HUES64 (cell line): ENCODE data around the gene CEP85.

ENCODE experiments used
- H3K27ac ChIP-seq: 2 replicates; pipeline ENCODE4 v1.7.0; 2013; ENCODE audit warnings: low read depth, low read length, inconsistent platforms
- H3K27me3 ChIP-seq: 2 replicates; pipeline ENCODE4 v1.6.1; 2013; ENCODE audit warnings: mild to moderate bottlenecking, low read length; ENCODE audit not compliant: insufficient read depth
- H3K36me3 ChIP-seq: 2 replicates; pipeline ENCODE4 v1.6.1; 2013; ENCODE audit warnings: mild to moderate bottlenecking, low read length; ENCODE audit not compliant: insufficient read depth
- H3K4me1 ChIP-seq: 2 replicates; pipeline ENCODE4 v1.6.1; 2013; ENCODE audit warnings: mild to moderate bottlenecking, low read length, moderate library complexity; ENCODE audit not compliant: insufficient read depth
- H3K4me3 ChIP-seq: 2 replicates; pipeline ENCODE4 v1.5.1; 2013; ENCODE audit warnings: mild to moderate bottlenecking, low read length, moderate library complexity
- H3K9ac ChIP-seq: 2 replicates; pipeline ENCODE4 v1.6.1; 2013; ENCODE audit warnings: mild to moderate bottlenecking, low read depth, low read length
- H3K9me3 ChIP-seq: 2 replicates; pipeline ENCODE4 v1.6.1; 2013; ENCODE audit warnings: low read depth, low read length; ENCODE audit not compliant: insufficient read depth
- WGBS: fragments of 150-250, 120-280 bp; methylation state at CpG from one replicate; pipeline ENCODE4 v1.1.7; 2013; ENCODE audit warnings: missing lambda C conversion rate; 5-methylcytosine and 5-hydroxymethylcytosine counted together

The CEP85 gene

DNA sequence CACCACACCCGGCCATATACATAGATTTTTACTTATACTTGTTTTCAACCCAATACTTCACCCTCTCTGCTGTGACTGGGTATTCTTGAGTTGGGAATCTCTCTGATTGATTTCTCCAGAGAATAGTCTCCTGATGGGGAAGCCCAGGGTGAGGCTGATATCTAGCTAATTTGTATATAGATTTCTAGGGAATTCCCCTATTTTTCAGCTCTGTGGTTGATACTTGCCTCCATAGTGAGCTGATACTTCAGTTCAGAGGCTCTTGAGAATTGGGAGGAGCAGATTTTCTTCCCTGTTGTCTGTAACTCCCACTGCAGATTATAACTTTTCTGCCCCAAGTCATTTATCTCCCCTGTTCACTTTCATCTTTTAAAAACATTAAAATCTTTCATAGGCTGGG lies 31.4 kb downstream of the CEP85 start:
- H3K4me1 ChIP-seq, result no peaks in the 10 kb centered on the region
- H3K27me3 ChIP-seq, result no peaks in the 10 kb centered on the region
- H3K9ac ChIP-seq, result no peak overlapping the region
- peaks cover 88% of the 10 kb centered on the region for H3K36me3 ChIP-seq
- peaks cover 17% of the 10 kb centered on the region; the same call in 1 of the 2 replicates for H3K9me3 ChIP-seq
- no peak overlapping the region for H3K27ac ChIP-seq
- no peak overlapping the region for H3K4me3 ChIP-seq
- WGBS, result 100% methylated on average over 1 of the region's 1 CpG

DNA sequence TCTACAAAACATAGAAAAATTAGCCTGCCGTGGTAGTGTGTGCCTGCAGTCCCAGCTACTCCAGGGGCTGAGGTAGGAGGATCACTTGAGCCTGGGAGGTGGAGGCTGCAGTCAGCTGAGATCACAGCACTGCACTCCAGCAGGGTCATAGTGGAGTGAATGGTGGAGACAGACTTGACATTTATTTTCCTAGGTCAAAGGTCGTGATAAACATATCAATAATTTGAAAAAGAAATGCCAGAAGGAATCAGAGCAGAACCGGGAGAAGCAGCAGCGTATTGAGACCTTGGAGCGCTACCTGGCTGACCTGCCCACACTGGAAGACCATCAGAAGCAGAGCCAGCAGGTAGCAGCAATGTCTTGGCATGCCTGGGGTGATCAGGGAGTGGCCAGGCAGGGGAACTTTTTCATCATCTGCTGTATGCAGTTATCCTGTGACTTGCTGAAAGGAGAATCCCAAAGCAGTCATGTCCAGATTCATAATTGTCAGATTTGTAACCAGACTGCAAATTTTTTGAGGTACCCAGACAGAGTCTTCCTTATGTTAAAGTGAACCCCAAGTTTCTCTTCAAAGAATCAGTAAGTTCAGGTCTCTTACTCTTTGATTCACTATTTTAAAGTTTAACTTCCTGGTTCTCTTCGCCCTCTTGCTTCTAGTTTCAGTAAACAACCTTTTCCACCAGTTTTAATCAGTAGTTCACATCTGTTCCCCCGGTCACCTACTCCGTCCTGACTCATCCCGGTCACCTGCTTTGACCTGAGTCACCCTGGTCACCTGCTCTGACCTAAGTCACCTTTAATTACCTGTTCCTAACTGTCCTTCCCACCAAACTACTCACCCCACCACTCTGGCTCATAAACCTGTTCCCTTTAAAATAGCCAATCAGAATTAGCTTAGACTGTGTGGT lies 34.5 kb downstream of the CEP85 start:
- no peak overlapping the region for H3K4me3 ChIP-seq
- H3K36me3 ChIP-seq, result peaks cover 87% of the 10 kb centered on the region
- H3K27me3 ChIP-seq, result no peaks in the 10 kb centered on the region
- H3K4me1 ChIP-seq, result no peaks in the 10 kb centered on the region
- WGBS, result 96% methylated on average over 9 of the region's 9 CpGs
- H3K27ac ChIP-seq, result no peak overlapping the region
- peaks cover 17% of the 10 kb centered on the region; the same call in 1 of the 2 replicates for H3K9me3 ChIP-seq
- no peak overlapping the region for H3K9ac ChIP-seq

DNA sequence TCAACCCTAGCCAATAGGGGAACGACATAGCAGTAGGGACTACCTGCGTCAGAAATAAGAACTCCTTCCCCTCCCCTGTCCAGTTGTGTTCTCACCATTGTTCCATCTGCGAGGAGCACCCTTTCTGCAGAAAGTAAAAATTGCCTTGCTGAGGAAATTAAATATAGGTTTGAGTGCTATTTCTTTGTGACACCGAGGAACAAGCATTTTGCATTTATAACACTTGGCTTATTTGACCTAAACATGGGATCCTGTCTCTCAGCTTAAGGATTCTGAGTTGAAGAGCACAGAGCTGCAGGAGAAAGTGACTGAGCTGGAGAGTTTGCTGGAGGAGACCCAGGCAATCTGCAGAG lies 35.2 kb downstream of the CEP85 start:
- Histone ChIP-seq H3K27ac (no peak overlapping the region), H3K4me1 (no peaks in the 10 kb centered on the region), H3K27me3 (no peaks in the 10 kb centered on the region), H3K9me3 (peaks cover 17% of the 10 kb centered on the region; the same call in 1 of the 2 replicates), H3K9ac (no peak overlapping the region), H3K4me3 (no peak overlapping the region), H3K36me3 (peaks cover 85% of the 10 kb centered on the region)
- WGBS, result 99% methylated on average over 4 of the region's 4 CpGs

DNA sequence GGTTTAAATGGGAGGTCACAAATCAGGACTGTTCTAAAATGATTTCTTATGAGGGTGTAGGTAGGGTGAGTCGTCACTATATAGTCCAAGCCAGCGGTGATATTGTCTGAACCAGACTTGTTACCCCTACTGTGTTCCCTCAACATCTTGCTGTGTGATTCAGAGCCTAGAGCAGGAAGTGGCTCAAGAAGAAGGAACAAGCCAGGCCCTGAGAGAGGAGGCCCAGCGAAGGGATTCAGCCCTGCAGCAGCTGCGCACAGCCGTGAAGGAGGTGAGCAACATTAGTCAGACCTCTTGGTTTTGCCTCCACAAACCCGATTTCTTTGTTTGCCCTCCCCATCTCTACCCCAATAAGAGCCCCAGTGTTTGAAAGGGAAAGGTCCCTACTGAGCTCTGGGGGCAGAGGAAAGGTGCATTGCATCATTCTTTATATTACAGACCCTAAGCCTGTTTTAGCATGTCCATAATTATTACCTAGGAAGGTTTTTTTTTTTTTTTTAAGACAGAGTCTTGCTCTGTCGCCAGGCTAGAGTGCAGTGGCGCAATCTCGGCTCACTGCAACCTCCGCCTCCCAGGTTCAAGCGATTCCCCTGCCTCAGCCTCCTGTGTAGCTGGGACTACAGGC lies 40.9 kb downstream of the CEP85 start:
- H3K27ac ChIP-seq, result no peak overlapping the region; the same call in 1 of the 2 replicates
- no peaks in the 10 kb centered on the region for H3K27me3 ChIP-seq
- 95% methylated on average over 11 of the region's 11 CpGs for WGBS
- peaks cover 74% of the 10 kb centered on the region for H3K36me3 ChIP-seq
- H3K4me1 ChIP-seq, result peaks cover 4% of the 10 kb centered on the region; the same call in 1 of the 2 replicates
- H3K9me3 ChIP-seq, result no peaks in the 10 kb centered on the region
- H3K9ac ChIP-seq, result no peak overlapping the region
- no peak overlapping the region for H3K4me3 ChIP-seq

DNA sequence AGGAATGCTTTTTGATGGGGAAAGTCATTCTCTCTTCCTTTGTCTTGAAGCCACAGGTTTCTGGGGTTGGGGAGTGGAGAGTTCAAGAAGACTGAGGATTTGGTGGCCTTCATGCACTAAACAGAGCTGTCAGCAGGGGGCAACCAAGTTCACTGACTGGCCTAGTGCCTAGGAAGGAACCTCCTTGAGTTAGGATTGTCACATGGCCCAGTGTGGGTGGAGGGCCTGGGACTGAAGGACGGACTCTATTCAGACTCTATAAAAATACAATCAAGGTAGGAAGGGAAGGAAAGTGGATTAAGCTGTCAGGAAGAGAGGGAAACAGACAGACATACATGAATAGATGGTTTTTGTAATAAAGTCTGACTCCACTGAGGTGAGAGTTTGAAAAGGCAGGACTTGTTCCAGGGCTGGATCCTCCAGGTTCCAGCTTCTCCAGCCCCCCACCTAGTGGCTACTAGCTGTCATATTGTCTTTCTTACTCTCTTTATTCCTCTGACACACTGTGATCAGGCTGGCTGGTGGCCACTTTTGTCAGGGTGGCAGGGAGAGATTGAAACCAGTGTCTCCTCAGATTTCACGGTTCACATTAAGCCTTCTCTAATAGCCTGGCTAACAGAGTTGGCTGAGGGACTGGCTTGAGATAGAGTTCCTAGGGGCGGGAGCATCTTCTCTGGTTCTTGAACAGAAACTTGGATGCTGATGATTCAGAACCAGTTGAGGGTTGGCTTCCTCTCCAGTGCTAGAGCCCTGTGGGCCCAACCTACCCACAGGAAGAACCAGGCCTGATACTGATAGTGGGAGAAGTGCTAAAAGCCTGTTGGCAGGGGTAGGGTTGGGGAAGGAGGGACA lies 41.8 kb downstream of the CEP85 start:
- Histone ChIP-seq H3K27me3 (no peaks in the 10 kb centered on the region), H3K4me3 (no peak overlapping the region), H3K9ac (no peak overlapping the region), H3K9me3 (no peaks in the 10 kb centered on the region), H3K36me3 (peaks cover 65% of the 10 kb centered on the region), H3K4me1 (peaks cover 8% of the 10 kb centered on the region; the same call in 1 of the 2 replicates), H3K27ac (no peak overlapping the region)
- WGBS, result 87% methylated on average over 2 of the region's 3 CpGs

DNA sequence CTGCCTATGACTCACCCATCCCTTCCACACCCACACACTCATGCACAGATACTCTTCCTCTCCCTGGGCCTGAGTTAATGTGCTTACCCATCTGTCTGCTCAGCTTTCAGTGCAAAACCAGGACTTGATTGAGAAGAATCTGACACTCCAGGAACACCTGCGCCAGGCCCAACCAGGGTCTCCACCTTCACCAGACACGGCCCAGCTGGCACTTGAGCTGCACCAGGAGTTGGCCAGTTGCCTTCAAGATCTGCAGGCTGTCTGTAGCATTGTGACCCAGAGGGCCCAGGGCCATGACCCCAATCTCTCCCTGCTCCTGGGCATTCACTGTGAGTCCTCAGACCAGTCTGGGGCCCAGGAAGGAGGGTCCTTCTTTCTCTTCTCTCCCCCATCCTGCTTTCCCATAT lies 42.4 kb downstream of the CEP85 start:
- Histone ChIP-seq H3K36me3 (peaks cover 59% of the 10 kb centered on the region), H3K27me3 (no peaks in the 10 kb centered on the region), H3K9me3 (no peaks in the 10 kb centered on the region), H3K27ac (no peak overlapping the region), H3K9ac (no peak overlapping the region), H3K4me1 (peaks cover 14% of the 10 kb centered on the region), H3K4me3 (no peak overlapping the region)
- WGBS, result 96% methylated on average over 2 of the region's 2 CpGs

DNA sequence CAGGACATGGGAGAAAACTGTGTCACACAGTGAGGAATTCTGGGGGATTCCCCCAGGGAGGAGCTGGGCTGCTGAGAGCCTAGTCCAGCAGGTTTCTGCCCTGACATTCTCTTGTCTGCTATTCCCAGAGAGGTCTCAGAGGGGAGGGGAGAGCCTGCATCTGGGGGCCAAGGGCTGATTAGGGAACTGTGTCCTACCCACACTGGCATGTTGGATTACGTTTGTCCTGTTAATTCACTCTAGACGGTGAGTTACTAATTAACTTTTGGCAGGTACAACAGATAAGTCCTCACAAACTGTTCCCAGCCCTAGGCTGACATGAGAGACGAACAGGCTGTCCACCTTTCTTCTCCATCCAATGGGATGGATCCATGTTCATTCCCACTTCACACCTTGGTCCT lies 43.3 kb downstream of the CEP85 start:
- H3K36me3 ChIP-seq, result peaks cover 51% of the 10 kb centered on the region
- H3K9me3 ChIP-seq, result no peaks in the 10 kb centered on the region
- H3K4me1 ChIP-seq, result peaks cover 20% of the 10 kb centered on the region
- H3K27ac ChIP-seq, result no peak overlapping the region
- H3K9ac ChIP-seq, result no peak overlapping the region
- H3K27me3 ChIP-seq, result no peaks in the 10 kb centered on the region
- WGBS, result 90% methylated on average over 3 of the region's 3 CpGs
- no peak overlapping the region for H3K4me3 ChIP-seq

DNA sequence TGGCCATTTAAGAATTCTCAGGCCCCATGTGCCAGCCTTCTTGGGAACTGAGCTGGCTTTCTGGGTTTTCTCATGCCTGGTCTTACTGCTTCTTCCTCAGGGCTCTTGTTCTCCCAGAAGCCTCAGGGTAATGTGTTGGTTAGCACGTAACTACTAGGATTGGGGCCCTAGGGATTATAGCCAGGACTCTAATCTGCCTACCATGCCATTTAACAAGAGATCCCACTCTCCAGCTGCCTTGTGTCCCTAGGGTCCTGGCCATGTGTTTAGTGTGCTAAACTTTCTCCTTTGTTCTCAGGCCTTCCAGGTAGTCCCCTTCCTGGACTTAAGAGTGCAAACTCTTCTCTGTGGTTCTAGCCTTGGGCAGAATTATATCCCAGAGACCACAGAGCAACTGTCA lies 43.7 kb downstream of the CEP85 start:
- Histone ChIP-seq H3K9me3 (no peaks in the 10 kb centered on the region), H3K4me1 (peaks cover 24% of the 10 kb centered on the region), H3K36me3 (peaks cover 49% of the 10 kb centered on the region), H3K27me3 (no peaks in the 10 kb centered on the region), H3K9ac (no peak overlapping the region), H3K4me3 (no peak overlapping the region), H3K27ac (no peak overlapping the region)
- WGBS, result 100% methylated on average over 1 of the region's 1 CpG

DNA sequence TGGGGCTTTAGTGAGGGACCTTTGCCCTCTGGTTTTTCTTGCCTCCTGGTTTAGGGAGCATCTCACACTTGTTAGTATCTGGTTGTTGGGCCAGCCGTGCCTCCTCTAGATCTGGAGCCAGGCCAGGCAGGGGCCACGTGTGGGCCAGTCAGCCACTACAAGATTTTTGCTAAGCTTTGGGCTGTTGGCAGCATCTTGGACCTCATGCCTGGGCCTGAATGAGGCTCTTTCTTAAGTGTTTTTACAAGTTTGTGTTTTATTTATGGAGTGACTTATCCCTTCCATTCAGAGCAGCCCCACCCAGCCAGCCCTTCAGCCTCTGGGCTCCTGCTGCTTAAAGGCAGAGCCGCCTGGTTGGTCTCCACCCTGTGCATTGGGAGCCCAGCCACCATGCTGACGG lies 44.3 kb downstream of the CEP85 start:
- WGBS, result 87% methylated on average over 4 of the region's 4 CpGs

DNA sequence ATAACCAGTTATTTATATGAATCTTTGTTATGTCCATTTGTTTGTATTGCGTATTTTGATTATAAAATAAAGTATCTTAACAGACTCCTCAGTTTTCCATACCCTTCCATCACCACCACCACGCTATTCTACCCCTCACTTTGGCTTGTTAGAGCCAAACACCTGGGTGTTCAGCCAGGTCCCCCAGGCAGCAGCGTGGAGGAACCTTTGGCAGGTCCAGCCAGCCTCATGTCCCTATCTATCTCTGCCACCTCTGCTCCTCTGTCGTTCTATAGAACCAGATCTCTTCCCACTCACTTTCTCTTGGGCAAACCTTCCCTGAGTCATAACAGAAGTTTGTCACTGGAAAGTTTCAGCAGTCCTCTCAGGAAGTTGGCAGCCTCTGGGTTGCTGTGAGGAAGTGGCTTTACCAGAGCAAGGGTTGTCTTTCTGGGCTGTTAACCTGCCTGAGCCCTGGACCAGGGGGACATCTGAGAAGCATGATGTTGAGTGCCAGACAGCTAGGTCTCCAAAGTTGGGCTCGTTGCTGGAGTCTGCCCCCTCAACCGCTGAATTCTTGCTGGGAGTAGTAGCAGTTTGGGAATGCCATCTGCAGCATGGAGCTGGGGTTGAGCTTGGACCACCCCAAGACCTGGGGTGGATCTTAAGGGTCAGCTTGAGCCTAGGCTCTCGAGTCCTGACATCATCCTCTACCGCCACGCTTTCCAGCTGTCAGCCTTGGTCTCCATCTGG lies 44.9 kb downstream of the CEP85 start:
- Histone ChIP-seq H3K9me3 (no peaks in the 10 kb centered on the region), H3K4me3 (peak overlapping the region; percentile 83), H3K4me1 (peaks cover 24% of the 10 kb centered on the region), H3K27ac (peak overlapping the region; percentile 86; the same call in 1 of the 2 replicates), H3K36me3 (peaks cover 42% of the 10 kb centered on the region), H3K27me3 (no peaks in the 10 kb centered on the region), H3K9ac (peak overlapping the region; percentile 84)
- 79% methylated on average over 8 of the region's 9 CpGs for WGBS

More for the DNA sequence above, 44.3 kb downstream of the CEP85 start:
- Histone ChIP-seq H3K4me3 (no peak overlapping the region), H3K27ac (no peak overlapping the region), H3K9ac (no peak overlapping the region), H3K36me3 (peaks cover 43% of the 10 kb centered on the region), H3K4me1 (peaks cover 24% of the 10 kb centered on the region), H3K9me3 (no peaks in the 10 kb centered on the region), H3K27me3 (no peaks in the 10 kb centered on the region)
